GM19025 (cell line): ENCODE results near the gene RNF224.
"Not testable (repeated sequence)": the region's sequence is repeated elsewhere in the genome, so short reads cannot be mapped to it uniquely, and the experiment has no call there.

Experiments used
- ATAC-seq: cut with Tn5 transposase; IDR thresholded peaks from one replicate; pipeline ENCODE4 v1.9.1; 2021; ENCODE audit warnings: mild to moderate bottlenecking, low read depth, moderate library complexity; ENCODE audit not compliant: unreplicated experiment

RNF224 gene

DNA sequence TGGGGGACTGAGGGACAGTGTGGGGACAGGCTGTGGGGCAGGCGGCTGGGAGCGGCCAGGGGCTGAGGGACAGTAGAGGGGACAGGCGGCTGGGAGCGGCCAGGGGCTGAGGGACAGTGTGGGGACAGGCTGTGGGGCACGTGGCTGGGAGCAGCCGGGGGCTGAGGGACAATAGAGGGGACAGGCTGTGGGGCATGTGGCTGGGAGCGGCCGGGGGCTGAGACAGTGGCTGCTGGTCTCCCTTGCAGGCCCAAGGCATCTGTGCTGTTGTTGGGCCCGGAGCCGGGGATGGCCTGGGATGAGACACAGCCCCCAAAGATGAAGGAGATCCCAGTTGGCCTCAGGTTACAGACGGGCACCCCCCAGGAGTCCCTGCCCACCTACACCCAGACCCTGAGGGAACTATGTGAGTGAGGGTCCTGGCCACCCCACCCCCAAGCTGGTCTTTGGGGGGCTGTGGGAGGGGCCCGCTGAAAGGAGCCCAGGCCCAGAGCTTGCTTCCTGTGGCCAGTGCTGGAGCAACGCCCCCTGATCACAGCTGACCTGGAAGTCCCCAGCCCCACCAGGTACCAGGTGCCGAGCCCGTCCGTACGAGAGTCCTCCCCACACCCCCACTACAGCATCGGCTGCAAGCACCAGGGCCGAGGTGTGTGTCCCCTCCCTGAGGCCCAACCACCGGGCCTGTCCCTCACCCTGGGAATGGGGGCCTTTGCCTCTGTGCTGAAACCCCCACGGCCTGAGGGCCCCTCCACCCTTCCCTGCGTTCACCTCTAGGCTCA, 24.4 kb downstream of the RNF224 start:
- no peak for ATAC-seq

DNA sequence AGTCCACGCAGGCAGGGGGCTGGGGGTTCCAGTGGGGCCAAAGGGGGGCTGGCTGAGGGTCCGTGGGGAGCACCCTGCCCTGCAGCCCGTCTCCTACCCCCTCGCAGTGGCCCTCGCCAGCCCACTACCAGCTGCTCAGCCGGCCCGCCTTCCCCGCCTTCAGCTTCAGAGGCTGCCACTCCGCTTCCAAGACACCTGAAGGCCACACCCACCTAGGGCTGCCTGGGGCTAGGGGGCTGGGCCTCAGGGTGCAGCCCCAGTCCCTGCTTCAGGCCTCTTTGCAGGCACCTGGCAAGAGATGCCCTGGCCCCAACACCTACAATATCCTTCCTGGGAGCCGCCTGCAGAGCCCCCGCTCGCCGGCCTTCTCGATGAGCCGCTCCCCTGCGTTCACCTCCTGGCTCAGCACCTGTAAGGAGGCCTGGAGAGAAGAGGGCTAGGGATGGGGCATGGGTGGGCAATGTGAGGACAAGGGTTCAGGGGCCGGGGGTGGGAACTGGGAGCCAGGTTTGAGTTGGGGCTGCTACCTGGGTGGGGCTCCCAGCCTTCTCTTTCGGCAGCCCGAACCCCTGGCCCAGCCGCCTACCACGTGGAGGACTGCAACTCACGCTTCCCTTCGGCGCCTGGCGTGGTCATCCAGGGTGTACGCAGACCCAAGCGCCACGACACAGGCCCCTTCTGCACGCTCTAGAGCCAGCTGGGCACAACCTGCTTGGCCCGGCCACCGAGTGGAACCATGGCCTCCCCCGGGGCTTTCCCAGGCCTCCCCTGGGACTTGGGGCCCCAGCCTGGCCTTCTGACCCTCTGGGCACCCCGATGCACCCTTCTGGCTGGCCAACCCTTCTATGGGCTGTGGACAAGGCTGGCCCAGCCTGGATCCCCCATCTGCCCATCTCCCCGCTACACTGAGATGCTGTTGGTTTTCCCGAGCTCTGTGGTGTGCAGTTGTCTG, 25.5 kb downstream of the RNF224 start:
- ATAC-seq, result no peak

DNA sequence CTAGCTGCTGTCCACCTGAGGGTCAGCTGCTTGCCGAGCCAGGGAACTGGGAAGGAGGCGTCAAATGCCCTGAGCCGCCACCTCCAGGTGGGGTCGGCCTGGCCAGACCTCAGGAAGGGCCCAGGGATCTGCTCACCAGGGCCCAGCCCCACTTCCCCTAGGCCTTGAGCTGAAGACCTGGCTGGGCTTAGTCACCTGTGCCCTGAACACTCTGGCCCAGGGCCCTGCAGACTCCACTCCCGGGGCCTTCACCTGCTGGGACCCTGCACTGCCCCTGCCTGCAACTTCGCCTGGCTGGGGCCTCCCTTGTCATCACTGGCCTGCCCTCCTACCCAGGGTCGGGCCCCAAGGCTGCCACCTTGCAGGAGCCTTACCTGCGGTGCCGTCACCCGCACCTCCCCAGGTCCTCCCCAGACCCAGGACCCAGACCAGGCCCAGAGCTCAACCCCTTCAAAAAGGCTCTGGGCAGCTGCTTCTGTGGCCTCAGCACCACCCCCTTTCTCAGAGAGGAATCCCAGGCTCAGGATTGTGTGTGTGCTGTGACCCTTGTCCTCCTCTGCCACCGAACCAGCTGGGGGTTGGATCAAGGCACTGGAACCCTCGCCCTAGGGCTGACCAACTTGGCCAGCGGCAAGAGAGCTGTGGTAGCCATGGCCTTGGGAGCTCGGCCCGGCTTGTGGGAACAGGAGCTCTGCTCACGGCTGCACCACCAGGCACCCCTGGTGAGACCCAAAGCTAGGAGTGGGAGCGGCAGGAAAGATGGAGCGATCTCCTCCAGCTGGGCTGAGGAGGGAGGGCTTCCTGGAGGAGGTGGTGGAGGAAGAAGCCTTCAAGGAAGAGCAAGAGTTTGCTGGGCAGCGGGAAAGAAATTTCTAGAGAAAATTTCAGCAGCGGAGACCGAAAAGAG, 26.7 kb downstream of the RNF224 start:
- ATAC-seq, result no peak

DNA sequence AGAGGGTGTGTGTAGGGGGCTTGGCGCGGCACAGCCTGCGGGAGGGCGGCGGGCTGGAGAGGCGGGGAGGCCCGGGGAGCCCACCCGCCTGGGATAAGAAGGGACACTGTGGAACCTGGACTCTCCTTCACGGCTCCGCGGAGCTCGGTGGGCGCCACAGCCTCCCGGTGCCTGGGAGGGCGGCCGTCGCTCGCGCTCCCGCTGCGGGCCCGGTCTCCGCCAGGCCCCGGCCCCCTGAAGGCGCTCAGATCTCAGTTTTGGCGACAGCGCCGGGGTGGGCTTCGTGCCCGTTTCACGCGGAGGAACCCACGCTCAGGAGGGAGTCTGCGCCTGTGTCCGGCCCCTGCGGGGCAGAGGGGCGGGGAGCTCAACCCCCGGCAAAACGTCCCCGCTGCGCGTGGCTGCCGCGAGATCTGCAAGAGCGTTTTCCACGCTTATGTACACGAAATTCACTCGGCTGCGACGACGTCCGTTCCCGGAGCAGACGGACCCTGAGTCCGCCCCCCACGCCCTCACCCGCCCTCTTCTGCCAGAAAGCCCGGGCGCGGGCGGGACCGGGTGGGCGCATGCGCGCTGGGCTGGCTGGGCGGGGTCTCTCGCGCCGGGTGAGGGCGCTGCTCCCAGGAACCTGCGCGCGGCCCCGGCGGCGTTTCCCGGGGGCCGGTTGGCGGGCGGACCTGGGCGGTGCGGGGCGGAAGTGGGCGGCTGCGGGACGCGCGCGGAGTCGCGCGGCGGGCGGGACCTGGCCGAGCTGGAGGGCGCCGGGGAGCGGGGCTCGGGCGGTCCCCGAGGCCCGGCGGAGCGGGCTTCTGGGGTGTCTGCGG, 27.5 kb downstream of the RNF224 start, which contains the start of gene NELFB:
Gene NELFB (plus strand): TSS at position 704 of the 824 bp plus-strand sequence.
- peak; percentile 78 for ATAC-seq

DNA sequence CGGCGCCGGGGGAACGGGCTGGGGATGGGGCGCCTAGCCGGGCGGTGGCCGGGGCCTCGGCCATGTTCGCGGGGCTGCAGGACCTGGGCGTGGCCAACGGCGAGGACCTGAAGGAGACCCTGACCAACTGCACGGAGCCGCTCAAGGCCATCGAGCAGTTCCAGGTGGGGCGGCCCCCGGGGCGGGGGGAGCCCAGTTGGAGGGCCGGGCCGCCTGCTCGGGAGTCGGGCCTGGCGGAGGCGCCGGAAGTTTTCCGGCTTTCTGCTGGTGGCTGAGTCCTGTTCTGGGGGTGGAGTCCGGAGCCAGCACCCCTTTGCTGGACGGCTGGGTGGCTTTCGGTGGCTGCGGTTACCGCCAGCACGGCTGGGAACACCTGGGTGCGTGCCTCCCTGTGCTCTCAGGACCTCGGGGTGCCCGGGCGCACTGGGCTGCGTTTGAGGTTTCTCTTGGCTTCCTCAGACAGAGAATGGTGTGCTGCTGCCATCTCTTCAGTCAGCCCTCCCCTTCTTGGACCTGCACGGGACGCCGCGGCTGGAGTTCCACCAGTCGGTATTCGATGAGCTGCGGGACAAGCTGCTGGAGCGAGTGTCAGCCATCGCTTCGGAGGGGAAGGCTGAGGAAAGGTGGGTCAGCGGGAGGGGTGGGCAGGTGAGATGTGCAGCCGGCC, 28.3 kb downstream of the RNF224 start:
- ATAC-seq, result peak; percentile 22

DNA sequence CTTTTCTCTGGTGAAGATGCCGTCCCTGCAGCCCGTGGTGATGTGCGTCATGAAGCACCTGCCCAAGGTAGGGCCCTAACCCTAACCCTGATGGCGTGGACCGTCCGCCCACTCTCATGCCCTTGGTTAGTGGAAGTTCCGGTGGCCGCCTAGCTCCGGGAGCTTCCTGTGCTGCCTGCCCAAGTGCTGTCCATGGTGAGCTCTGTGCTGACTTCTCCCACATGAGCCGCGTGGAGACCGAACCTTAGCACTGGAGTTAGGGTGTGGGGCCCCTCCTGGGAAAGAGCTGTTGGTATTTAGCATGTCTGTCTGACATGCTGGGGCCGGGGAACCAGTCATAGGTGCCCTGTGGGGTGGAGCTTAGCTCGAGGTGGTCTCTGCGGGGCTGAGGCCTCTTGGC, 29.1 kb downstream of the RNF224 start:
- ATAC-seq, result no peak

DNA sequence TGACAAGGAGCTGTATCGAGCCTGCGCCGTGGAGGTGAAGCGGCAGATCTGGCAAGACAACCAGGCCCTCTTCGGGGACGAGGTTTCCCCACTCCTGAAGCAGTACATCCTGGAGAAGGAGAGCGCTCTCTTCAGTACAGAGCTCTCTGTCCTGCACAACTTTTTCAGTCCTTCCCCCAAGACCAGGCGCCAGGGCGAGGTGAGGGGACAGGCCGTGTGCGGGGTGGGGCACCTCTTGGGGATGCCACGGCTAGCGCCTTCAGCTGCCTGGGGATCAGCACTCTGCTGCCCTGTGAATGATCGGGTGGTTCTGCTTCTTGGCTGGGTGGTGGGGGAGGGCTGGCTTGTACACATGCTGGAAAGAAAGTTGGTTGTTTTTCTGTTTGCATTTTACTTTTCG, 29.6 kb downstream of the RNF224 start:
- ATAC-seq, result no peak

DNA sequence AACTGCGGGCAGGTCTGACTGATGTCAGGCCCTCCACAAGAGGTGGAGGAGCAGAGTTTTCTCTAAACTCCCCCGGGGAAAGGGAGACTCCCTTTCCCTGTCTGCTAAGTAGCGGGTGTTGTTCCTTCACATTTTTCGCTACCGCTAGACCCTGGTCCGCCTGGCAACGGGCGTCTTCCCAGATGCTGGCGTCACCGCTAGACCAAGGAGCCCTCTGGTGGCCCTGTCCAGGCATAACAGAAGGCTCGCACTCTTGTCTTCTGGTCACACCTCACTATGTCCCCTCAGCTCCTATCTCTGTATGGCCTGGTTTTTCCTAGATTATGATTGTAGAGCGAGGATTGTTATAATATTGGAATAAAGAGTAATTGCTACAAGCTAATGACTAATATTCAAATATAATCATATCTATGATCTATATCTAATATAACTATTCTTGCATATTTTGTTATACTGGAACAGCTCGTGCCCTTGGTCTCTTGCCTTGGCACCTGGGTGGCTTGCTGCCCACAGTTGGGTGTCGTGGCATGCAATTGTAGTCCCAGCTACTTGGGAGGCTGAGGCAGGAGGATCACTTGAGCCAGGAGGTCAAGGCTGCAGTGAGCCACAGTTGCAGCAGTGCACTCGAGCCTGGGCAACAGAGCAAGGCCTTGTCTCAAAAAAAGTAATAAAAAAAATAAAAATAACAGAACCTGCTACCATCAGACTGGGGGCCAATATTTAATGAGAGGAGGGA, 35.0 kb downstream of the RNF224 start:
- not testable (repeated sequence) for ATAC-seq

DNA sequence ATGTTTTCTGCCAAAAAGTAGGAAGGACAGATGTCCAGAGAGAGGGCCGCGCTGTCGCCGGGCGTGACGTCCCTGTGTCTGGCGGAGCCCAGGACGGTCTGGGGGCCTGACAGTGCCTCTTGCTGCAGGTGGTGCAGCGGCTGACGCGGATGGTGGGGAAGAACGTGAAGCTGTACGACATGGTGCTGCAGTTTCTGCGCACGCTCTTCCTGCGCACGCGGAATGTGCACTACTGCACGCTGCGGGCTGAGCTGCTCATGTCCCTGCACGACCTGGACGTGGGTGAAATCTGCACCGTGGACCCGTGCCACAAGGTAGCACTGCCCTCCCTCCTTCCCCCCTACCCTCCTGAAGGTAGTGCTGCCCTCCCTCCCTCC, 35.6 kb downstream of the RNF224 start:
- no peak for ATAC-seq

DNA sequence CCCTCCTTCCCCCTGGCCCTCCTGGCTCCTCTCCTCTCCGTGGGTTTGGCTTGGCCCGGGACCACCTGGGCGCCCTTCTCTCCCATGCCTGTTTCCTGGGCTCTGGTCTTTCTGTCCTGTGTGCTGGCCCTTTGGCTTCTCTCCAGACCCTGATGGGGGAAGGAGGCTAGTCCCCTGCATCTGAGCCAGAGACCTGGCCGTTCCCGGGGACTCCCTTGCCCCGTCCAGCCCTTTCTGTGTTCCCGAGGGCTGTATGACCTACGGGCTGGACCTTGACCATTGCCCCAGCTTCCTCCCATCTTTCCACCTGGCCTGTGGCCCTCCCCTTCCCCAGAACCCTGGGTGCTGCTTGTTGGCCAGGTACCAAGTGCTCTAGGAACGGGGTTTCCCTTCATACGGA, 36.2 kb downstream of the RNF224 start:
- ATAC-seq, result no peak

DNA sequence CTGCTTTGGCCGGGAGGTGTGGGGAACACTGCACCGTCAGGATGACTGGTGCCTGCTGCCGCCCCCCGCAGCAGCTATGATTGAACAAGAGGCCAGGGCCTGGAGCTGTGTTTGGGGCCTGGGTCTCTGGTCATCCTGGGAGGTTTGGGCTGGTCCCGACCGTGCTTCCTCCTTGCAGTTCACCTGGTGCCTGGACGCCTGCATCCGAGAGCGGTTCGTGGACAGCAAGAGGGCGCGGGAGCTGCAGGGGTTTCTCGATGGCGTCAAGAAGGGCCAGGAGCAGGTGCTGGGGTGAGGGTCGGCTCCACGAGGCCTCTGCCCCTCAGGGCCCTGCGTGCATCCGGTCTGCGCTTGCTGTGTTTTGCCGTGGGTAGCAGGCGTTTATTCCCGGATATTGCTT, 36.8 kb downstream of the RNF224 start:
- ATAC-seq, result no peak

DNA sequence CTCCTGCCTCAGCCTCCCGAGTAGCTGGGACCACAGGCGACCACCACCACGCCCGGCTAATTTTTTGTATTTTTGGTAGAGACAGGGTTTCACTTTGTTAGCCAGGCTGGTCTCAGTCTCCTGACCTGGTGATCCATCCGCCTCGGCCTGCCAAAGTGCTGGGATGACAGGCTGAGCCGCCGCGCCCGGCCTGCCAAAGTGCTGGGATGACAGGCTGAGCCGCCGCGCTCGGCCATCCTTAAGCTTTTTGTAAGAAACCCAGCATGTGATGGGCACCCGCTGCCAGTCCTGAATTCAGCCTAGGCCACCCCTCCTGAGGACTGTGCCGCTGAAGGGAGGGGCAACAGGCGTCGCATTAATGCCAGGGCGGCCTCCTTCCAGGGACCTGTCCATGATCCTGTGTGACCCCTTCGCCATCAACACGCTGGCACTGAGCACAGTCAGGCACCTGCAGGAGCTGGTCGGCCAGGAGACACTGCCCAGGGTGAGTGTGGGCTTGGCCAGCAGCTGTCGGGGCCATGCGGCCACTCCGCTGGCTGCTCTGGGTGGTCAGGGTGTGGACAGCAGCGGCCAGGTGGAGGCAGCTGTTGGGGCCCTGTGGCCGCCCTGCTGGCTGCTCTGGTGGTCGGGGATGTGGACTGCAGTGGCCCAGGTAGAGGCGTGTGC, 38.3 kb downstream of the RNF224 start:
- no peak for ATAC-seq

DNA sequence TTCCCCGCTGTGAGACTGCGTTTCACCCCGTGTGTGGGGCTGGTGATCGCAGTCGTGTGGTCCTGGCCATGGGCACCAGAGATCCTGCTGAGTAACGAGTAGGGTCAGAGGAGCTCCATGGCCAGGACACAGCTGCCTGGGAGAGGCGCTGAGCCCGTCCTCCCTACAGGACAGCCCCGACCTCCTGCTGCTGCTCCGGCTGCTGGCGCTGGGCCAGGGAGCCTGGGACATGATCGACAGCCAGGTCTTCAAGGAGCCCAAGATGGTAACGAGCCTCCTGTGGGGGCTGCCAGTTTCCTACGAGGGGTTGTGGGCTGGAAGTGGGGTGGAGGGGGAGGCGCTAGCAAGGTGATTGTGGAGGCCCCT, 38.8 kb downstream of the RNF224 start:
- no peak for ATAC-seq

DNA sequence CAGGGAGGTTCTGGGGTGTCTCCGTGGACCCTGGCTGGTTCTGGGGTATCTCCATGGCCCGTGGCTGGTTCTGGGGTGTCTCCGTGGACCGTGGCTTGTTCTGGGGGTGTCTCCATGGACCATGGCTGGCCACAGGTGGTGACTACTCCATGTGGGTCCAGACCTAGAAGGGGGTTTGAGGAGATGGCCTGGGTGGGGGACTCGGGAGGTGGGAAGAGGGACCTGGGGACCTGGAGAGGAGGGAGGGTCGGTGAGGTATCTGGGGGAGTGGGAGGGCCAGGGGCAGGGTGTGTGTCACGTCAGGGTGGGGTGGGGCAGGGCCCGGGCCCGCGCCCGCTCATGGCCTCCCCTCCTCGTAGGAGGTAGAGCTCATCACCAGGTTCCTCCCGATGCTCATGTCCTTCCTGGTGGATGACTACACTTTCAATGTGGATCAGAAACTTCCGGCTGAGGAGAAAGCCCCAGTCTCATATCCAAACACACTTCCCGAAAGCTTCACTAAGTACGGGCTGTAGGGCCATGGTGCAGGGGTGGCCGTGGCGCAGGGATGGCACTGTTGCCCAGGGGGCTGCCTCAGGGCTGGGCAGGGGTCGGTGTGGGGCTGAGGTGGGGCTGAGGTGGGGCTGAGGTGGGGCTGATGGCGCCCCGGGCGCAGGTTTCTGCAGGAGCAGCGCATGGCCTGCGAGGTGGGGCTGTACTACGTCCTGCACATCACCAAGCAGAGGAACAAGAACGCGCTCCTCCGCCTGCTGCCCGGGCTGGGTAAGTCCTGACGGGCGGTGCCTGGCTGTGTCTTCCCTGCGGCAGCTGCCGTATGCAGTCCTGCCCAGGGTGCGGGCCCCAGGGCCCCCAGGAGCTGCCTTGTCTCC, 39.5 kb downstream of the RNF224 start:
- ATAC-seq, result no peak

DNA sequence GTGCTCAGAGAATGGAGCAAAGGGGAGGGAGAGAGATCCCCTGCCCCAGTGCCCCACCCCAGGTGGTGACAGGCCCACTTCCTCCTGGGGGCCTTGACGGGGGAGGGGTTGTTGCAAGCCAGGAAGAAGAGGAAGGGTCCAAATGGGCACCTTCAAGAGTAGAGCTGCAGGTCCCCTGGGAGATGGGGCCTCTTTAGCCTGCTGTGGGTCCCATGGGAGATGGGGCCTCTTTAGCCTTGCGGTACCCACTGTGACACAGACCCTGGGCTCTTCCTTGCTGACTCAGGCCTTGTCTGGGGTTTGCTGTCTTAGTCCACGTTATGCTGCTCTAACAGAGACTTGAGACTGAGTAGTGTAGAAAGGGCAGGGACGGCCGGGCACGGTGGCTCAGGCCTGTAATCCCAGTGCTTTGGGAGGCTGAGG, 40.6 kb downstream of the RNF224 start:
- no peak for ATAC-seq

DNA sequence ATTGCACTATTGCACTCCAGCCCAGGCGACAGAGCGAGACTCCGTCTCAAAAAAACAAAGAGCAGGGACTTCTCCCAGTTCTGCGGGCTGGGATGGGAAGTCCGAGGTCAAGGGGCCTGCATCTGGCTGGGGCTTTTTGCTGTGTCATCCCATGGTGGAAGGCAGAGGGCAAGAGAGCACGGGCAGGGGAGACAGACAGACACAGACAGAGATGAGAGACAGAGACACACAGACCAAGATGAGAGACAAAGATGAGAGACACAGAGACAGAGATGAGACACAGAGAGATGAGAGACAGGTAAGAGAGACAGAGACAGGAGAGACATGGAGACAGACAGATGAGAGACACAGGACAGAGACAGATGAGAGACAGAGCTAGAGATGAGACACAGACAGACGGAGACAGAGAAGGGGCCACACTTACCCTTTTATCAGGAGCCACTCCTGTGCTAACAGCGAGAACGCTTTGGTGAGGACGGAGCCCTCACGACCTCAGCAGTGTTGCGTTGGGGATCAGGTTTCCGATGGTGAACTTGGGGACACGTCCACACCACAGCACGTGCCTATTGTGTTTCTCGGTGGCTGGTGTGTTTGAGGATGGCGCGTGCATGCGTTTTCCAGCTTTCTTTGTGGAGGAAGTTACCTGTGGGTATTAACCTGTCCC, 41.4 kb downstream of the RNF224 start:
- ATAC-seq, result no peak
